Measurements from ENCODE around the gene PDE5A.

GRCh38 chr4:119512398-119512797 lies 116.2 kb downstream of the PDE5A start:
- TF ChIP-seq CTCF (IDR thresholded peaks at IDR 0.05) (no peak), POLR2A (IDR thresholded peaks at IDR 0.05) (no peak)
